ENCODE measurements around the gene ATP6V0D1.

The ATP6V0D1 gene

DNA sequence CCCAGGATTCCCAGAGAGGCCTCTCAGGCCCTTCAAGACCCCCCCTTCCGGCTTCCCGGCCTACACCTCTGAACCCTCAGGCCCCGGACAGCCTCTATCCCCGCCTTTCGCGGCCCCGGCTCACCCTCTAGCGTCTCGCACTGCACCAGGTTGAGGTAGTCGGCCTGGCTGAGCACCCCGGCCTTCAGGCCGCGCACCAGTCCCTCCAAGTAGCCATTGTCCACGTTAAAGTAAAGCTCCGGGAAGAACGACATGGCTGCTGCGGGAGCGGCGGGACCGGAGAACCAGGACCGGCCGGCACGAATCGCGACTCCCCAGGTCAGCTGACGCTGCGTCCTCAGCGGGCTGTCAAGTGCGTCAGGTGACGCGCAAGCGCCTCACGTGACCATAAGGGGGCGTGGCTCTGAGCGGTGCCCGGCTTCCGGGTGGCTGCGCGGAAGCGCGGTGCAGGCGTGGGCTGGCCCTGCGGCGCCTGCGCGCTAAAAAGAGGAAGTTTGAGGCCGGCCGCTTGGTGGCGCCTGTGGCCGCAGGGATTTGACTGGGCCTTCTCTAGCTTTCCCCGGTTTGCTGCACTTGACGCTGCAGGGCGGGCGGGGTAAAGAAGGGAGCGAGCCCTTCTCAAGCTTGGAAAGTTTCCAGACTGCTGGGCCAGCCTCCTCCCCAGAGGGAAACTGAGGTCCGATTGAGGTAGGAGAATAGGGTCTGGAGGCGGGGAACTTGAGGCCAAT is at the start of gene ATP6V0D1:
TSS of gene ATP6V0D1 (minus strand) at position 325 of the 728 bp plus-strand sequence. CDS start at position 254, 71 bp downstream.
- H3K4me3 ChIP-seq (ENCODE audit: low read depth in 1 of 2, low read length in 2 of 2) = peak within 1 kb of the TSS; percentile 79 to 99
- H3K9me3 ChIP-seq (ENCODE audit: low read length) = no peaks in the 10 kb centered on the region
- peaks cover 16% of the 10 kb centered on the region for H3K36me3 ChIP-seq (ENCODE audit: insufficient read depth, low read length)
- peaks cover 33% of the 10 kb centered on the region for H3K4me1 ChIP-seq (ENCODE audit: insufficient read depth, low read length)
- peak within 1 kb of the TSS; percentile 98 for H3K9ac ChIP-seq (ENCODE audit: low read length)
- no peaks in the 10 kb centered on the region for H3K27me3 ChIP-seq (ENCODE audit: control insufficient read depth in 1 of 2, insufficient read depth in 2 of 2, low read length in 2 of 2)
- H3K27ac ChIP-seq (ENCODE audit: low read depth, low read length) = peak within 1 kb of the TSS; percentile 91

DNA sequence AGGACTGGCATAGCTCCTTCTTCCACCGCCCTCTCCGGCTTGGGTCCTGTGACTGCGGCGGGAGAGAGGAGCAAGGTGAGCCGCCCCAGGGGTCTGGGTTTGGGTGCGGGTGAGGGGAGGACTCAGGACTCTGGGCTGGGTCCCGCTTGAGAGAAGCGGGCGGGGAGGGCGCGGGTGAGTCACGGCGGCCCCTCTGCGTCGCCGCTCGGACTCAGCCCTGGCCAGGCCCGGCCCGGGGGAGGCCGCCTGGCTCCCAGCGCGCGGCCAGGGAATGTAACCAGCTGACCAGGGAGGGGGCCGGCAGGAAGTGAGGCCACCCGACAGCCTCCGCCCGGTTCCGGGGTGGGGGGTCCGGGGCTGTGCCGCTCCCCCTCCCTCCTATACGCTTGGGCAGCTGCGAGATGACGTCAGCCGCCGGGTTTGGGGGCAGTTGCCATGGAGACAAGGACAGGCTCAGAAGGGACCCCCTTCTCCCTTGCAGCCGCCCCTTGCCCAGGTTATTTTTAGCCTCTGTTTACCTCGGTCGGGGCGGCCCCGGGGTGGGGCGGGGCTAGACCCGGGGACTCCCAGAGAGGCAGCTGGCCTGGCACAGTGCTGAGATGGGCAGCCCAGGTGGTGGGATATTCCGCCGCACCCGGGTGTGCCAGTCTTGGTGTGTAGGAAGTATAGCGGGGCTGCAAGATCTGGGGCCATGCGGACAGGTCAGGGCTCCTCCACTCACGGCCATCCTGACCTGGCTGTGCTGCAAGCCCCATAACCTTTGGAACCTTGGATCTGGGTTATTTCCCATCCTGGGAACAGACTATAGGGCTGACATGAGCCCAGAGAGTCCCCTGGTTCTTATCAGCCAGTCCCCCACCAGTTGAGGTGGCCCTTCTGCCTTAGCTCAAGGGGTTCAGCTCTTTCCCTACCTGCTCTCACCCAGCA is 49.3 kb upstream of the ATP6V0D1 start:
- Histone ChIP-seq H3K9ac (ENCODE audit: low read length) (peak overlapping the region; percentile 75), H3K27ac (ENCODE audit: low read depth, low read length) (peak overlapping the region; percentile 95), H3K36me3 (ENCODE audit: insufficient read depth, low read length) (no peaks in the 10 kb centered on the region), H3K9me3 (ENCODE audit: low read length) (no peaks in the 10 kb centered on the region), H3K27me3 (ENCODE audit: control insufficient read depth in 1 of 2, insufficient read depth in 2 of 2, low read length in 2 of 2) (no peaks in the 10 kb centered on the region), H3K4me1 (ENCODE audit: insufficient read depth, low read length) (peaks cover 11% of the 10 kb centered on the region), H3K4me3 (ENCODE audit: low read depth in 1 of 2, low read length in 2 of 2) (peak overlapping the region; percentile 84 to 90)

DNA sequence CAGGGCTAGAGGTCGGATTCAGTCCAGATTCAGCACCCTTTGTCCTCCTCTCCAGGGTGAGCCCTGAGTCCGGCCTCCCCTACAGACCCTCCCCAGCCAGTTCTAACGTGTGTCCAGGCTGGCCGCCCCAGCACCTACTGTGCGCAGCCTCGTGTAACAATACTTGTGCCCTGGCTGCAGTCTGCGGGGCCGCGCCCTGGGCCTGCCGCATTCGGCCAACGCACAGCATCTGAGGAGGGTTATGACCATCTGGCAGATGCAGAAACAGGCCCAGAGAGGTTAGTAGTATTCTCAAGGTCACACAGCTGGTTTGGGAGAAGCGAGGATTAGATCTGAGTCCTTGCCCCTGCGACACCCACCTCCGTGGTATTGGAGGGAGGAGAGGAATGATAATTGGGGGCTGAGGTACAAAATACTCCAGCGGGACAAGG is 48.6 kb upstream of the ATP6V0D1 start:
- H3K4me3 ChIP-seq (ENCODE audit: low read depth in 1 of 2, low read length in 2 of 2) = peak overlapping the region; percentile 84 to 90
- no peaks in the 10 kb centered on the region for H3K36me3 ChIP-seq (ENCODE audit: insufficient read depth, low read length)
- no peaks in the 10 kb centered on the region for H3K27me3 ChIP-seq (ENCODE audit: control insufficient read depth in 1 of 2, insufficient read depth in 2 of 2, low read length in 2 of 2)
- peak overlapping the region; percentile 75 for H3K9ac ChIP-seq (ENCODE audit: low read length)
- H3K4me1 ChIP-seq (ENCODE audit: insufficient read depth, low read length) = peaks cover 11% of the 10 kb centered on the region
- peak overlapping the region; percentile 95 for H3K27ac ChIP-seq (ENCODE audit: low read depth, low read length)
- no peaks in the 10 kb centered on the region for H3K9me3 ChIP-seq (ENCODE audit: low read length)

DNA sequence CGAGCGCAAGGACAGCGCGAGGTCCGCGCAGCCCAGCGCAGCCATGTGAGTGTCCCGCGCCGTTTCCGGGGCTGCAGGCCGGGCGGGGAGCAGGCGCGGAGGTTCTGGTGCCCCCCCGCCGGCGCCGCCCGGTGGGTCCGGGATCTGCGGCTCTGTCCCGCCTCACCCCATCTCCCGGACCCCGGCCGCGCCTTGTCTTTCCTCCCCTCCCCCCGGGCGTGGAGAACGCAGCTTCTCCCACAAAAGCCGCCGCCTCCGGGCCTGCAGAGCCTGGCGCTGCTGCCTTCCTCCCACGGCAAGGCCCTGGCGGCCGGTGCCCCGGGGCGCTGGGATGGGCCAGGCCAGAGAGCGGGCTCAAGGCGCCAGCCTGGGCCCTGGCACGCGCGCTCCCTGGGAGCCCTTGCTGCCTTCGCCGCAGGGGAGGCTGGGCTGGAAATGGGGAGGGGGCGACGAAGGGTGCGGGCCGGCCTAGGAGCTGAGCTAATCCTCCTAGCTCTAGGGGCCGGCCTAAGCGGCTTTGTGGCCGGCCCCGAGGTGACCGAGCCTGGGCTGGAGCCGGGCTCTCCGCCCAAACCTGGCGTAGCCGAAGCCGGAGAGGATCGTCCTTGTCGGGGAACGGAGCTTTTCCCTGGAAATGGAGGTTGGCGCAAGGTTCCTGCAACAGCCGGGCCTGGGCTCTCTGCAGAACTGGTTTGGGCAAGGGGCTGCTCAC is 48.1 kb upstream of the ATP6V0D1 start:
- peaks cover 11% of the 10 kb centered on the region for H3K4me1 ChIP-seq (ENCODE audit: insufficient read depth, low read length)
- peak overlapping the region; percentile 84 to 90 for H3K4me3 ChIP-seq (ENCODE audit: low read depth in 1 of 2, low read length in 2 of 2)
- peak overlapping the region; percentile 95 for H3K27ac ChIP-seq (ENCODE audit: low read depth, low read length)

DNA sequence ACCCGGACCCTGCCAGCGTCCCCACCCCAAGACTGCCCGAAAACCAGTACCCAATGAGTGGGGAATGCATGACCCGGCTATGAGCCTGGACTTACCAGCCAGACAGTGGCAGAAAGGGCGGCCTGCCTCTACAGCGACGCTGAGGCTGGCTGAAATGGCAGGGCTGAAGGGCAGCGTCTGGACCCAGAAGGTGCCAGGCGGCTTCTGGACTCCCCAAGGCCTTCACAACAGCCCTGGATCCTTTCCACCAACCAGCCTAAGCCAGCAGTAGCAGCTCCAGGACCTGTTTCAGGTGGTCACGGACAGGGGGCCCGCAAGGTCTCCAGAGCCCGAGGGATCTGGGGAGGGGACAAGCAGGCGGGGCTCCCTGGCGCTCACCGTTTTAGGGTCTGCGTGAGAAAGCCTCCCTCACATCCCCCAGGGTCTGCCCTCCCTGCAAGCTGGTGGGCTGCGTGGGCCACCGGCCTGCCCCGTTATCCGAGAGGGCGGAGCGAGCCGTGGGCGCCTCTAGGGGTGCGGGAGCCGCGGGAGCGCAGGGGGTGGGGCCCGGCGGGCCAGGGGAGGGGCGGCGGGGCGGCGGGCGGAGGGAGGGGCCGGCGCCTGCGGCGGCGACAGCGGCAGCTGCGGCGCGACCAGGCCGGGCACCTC is 47.4 kb upstream of the ATP6V0D1 start, which contains the start of gene RIPOR1:
TSS of gene RIPOR1 (plus strand) at position 608 of the 648 bp plus-strand sequence. CDS start 9,618 bp downstream, outside the sequence.
- H3K4me3 ChIP-seq (ENCODE audit: low read depth in 1 of 2, low read length in 2 of 2) = peak within 1 kb of the TSS; percentile 84 to 90
- H3K9me3 ChIP-seq (ENCODE audit: low read length) = no peaks in the 10 kb centered on the region
- peaks cover 11% of the 10 kb centered on the region for H3K4me1 ChIP-seq (ENCODE audit: insufficient read depth, low read length)
- no peaks in the 10 kb centered on the region for H3K27me3 ChIP-seq (ENCODE audit: control insufficient read depth in 1 of 2, insufficient read depth in 2 of 2, low read length in 2 of 2)
- H3K27ac ChIP-seq (ENCODE audit: low read depth, low read length) = peak within 1 kb of the TSS; percentile 95
- H3K36me3 ChIP-seq (ENCODE audit: insufficient read depth, low read length) = no peaks in the 10 kb centered on the region
- H3K9ac ChIP-seq (ENCODE audit: low read length) = peak within 1 kb of the TSS; percentile 75

More for the DNA sequence above, 48.1 kb upstream of the ATP6V0D1 start:
- peak overlapping the region; percentile 75 for H3K9ac ChIP-seq (ENCODE audit: low read length)
- H3K27me3 ChIP-seq (ENCODE audit: control insufficient read depth in 1 of 2, insufficient read depth in 2 of 2, low read length in 2 of 2) = no peaks in the 10 kb centered on the region
- H3K36me3 ChIP-seq (ENCODE audit: insufficient read depth, low read length) = no peaks in the 10 kb centered on the region
- H3K9me3 ChIP-seq (ENCODE audit: low read length) = no peaks in the 10 kb centered on the region

DNA sequence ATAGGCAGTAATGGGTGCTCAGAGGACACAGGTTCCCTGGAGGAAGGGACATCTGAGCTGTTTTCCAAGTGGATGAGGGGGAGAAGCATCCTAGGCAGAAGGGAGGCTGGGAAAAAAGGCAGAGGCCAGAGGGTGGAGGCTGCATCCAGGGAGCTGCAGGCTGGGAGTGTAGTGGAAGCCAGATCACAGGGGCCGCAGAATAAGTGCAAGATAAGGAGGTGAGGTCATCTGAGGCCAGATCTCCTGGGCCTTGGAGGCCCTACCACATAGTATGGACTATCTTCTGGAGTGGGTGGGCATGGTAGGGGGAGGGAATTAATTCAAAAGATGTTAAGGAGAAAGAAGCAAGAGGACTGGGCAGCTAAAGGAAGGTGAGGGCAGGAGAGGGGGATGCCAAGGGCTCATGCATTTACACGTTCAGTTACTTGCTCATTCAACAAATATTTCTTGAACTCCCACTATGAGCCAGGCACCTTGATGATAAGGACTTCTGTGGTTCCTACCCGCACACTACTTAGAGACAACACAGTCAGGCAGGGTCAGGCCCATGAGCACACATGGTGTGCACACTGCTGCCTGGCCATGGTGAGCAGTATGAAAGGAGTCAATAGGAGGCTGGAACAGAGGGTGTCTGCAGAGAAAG is 45.3 kb upstream of the ATP6V0D1 start:
- H3K36me3 ChIP-seq (ENCODE audit: insufficient read depth, low read length) = no peaks in the 10 kb centered on the region
- no peaks in the 10 kb centered on the region for H3K27me3 ChIP-seq (ENCODE audit: control insufficient read depth in 1 of 2, insufficient read depth in 2 of 2, low read length in 2 of 2)
- no peak overlapping the region for H3K27ac ChIP-seq (ENCODE audit: low read depth, low read length)
- H3K4me3 ChIP-seq (ENCODE audit: low read depth in 1 of 2, low read length in 2 of 2) = no peak overlapping the region
- H3K9me3 ChIP-seq (ENCODE audit: low read length) = no peaks in the 10 kb centered on the region
- peaks cover 7% of the 10 kb centered on the region for H3K4me1 ChIP-seq (ENCODE audit: insufficient read depth, low read length)
- no peak overlapping the region for H3K9ac ChIP-seq (ENCODE audit: low read length)

DNA sequence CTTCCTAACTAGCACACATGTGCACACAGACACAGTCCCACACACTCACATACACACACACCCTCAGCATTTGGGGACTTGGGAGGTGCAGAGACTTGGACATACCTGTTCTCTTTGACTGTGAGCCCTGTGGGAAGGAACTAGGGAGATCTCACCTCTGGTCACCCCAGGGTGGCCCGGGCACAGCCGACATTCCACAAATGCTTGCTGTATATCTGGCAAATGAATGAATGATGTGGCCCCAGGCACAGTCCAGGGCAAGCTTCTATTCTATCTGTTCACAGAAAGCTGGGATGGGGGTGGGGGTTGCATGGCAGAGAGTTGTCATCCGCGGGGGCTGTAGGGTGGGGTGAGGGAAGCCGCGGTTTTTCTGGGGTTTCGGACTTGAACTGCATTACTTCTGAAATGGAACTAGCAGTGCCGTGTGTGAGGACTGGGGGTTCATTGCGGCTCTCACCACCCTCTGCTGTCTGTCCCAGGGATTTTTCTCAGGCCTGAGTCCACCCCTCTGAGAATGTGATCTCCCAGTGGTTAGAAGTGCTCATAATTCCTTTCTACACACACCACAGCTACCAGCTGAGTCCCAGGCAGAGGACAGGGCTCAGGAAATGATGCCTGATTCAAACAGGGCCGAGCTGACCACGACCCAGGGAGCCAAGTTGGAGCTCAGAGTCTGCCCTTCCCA is 44.4 kb upstream of the ATP6V0D1 start:
- no peaks in the 10 kb centered on the region for H3K36me3 ChIP-seq (ENCODE audit: insufficient read depth, low read length)
- H3K4me3 ChIP-seq (ENCODE audit: low read depth in 1 of 2, low read length in 2 of 2) = no peak overlapping the region
- no peaks in the 10 kb centered on the region for H3K4me1 ChIP-seq (ENCODE audit: insufficient read depth, low read length)
- H3K27me3 ChIP-seq (ENCODE audit: control insufficient read depth in 1 of 2, insufficient read depth in 2 of 2, low read length in 2 of 2) = no peaks in the 10 kb centered on the region
- H3K27ac ChIP-seq (ENCODE audit: low read depth, low read length) = no peak overlapping the region
- no peaks in the 10 kb centered on the region for H3K9me3 ChIP-seq (ENCODE audit: low read length)
- no peak overlapping the region for H3K9ac ChIP-seq (ENCODE audit: low read length)

DNA sequence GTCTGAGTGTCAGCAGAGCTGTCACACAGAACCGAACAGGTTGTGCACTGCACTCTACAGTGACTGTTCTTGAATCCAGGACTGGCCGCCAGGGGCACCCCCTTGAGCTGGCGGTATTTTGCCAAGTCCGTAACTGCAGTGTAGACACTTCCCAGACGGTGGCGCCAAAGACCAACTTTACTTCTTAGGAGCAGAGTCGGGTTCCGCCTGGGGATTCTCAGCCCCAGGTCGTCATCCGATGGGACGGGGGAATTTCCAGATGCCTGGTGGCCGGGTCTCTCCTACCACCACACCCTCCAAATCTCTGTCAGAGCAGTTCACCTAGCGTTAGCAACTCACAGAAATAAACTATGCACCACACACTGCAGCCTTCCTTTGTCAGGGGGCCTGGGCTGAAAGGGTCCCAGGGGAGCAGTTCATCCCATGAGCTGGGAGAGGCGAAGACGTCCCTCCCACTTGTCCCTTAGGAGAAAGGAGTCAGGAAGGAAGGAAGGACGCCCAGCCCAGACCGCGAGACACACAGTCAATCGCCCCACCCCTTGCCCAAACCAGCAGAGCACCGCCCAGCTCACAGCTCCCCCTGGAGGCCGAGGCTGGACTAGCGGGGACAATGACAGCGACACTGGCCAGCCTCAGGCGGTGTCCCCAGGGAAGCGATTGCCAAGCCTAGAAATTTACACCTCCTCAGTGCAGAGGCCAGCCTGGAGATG is 40.3 kb upstream of the ATP6V0D1 start:
- Histone ChIP-seq H3K27me3 (ENCODE audit: control insufficient read depth in 1 of 2, insufficient read depth in 2 of 2, low read length in 2 of 2) (no peaks in the 10 kb centered on the region), H3K9me3 (ENCODE audit: low read length) (no peaks in the 10 kb centered on the region), H3K4me3 (ENCODE audit: low read depth in 1 of 2, low read length in 2 of 2) (peak overlapping the region; percentile 43 to 66), H3K36me3 (ENCODE audit: insufficient read depth, low read length) (no peaks in the 10 kb centered on the region), H3K9ac (ENCODE audit: low read length) (peak overlapping the region; percentile 66), H3K4me1 (ENCODE audit: insufficient read depth, low read length) (peaks cover 9% of the 10 kb centered on the region), H3K27ac (ENCODE audit: low read depth, low read length) (peak overlapping the region; percentile 92)

DNA sequence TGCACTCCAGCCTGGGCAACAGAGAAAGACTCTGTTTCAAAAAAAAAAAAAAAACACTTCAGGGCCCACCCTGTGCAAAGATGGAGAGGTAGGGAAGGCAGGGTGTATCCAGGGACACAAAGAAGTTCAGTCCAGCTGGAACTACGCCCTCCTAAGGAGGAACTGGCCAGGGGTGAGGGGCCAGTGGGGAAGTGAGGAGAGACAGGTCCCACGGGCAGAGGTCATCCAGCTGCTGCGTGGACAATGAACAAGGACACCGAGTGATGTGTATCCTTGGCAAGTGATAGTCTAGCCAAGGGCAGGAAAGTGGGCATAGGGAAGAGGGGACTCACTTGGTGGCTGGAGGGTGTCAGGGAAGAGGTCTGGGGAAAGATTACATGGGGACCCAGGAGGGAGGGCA is 38.3 kb upstream of the ATP6V0D1 start:
- Histone ChIP-seq H3K9me3 (ENCODE audit: low read length) (no peaks in the 10 kb centered on the region), H3K9ac (ENCODE audit: low read length) (no peak overlapping the region), H3K4me3 (ENCODE audit: low read depth in 1 of 2, low read length in 2 of 2) (no peak overlapping the region), H3K4me1 (ENCODE audit: insufficient read depth, low read length) (peaks cover 9% of the 10 kb centered on the region), H3K27me3 (ENCODE audit: control insufficient read depth in 1 of 2, insufficient read depth in 2 of 2, low read length in 2 of 2) (no peaks in the 10 kb centered on the region), H3K36me3 (ENCODE audit: insufficient read depth, low read length) (no peaks in the 10 kb centered on the region), H3K27ac (ENCODE audit: low read depth, low read length) (no peak overlapping the region)
